Mucosa of stomach (tissue), 1 donor: Measurements from ENCODE around the gene ARHGEF4.

ENCODE experiments used
- H3K27me3 ChIP-seq: one replicate; pipeline ENCODE4 v1.7.0; 2013; ENCODE audit warnings: mild to moderate bottlenecking, low read length; ENCODE audit not compliant: control insufficient read depth, insufficient read depth
- H3K36me3 ChIP-seq: one replicate; pipeline ENCODE4 v1.7.0; 2013; ENCODE audit warnings: low read length; ENCODE audit not compliant: control insufficient read depth, insufficient read depth
- H3K4me1 ChIP-seq: one replicate; pipeline ENCODE4 v1.7.0; 2013; ENCODE audit warnings: mild to moderate bottlenecking, low read length; ENCODE audit not compliant: control insufficient read depth, insufficient read depth
- H3K4me3 ChIP-seq: one replicate; pipeline ENCODE4 v1.7.0; 2013; ENCODE audit warnings: low read length
- H3K9ac ChIP-seq: one replicate; pipeline ENCODE4 v1.7.0; 2013; ENCODE audit warnings: mild to moderate bottlenecking, low read length, moderate library complexity
- H3K9me3 ChIP-seq: one replicate; pipeline ENCODE4 v1.7.0; 2013; ENCODE audit warnings: mild to moderate bottlenecking, low read length, moderate library complexity; ENCODE audit not compliant: control insufficient read depth
- donor health status: Pancreatic carcinoma.

ARHGEF4 gene

DNA sequence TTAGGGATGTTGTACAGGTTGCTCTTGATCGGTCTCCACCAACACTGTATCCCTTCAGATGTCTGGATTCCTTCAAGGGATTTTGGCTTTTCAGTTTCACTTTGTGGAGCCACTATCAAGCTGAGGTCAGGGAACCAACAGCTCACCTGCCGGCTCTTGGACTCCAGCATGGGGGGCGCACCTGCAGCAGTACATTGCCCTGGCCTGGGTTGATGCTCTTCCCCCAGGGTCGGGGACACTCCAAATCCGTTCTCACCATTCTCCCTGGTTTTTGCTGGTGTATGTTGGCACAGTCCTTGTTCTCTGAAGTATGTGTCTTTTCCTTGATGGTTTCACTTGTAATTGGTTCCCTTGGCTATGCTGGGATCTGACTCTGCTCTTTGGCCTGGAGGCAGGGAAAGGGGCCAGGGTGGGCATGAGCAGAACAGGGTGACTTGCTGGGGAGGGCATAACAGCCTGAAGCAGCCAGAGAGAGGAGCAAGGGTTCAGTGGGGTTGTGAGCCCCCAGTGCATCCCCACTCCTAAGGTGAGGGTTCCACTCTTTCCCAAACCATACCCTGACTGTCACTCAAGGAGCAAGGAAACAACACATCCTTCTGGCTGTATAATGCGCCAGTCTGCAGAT lies 5.1 kb downstream of the ARHGEF4 start:
- Histone ChIP-seq H3K9ac (no peak overlapping the region), H3K9me3 (no peaks in the 10 kb centered on the region), H3K27me3 (peaks cover 22% of the 10 kb centered on the region), H3K36me3 (no peaks in the 10 kb centered on the region), H3K4me1 (peaks cover 4% of the 10 kb centered on the region), H3K4me3 (no peak overlapping the region)

DNA sequence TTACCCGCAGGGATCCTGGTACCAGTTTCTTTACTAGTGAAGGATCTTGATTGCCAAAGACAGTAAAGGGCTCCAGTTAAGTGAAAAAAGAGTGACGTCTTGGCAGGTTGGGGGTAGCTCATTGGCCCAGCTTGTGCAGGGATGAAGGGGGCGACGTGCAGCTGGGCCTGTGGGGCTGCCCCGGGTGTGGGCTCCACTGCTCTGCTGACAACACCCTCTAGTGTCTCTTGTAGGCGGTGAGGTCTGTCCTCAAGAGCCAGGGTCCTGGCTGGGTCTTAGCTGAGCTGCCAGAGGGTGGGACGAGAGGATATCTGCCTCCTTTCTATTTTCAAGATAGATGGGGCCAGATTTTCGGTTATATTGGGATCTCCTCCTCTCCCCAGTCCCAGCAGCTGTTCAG lies 6.1 kb downstream of the ARHGEF4 start:
- no peaks in the 10 kb centered on the region for H3K9me3 ChIP-seq
- no peaks in the 10 kb centered on the region for H3K36me3 ChIP-seq
- H3K4me3 ChIP-seq, result no peak overlapping the region
- no peaks in the 10 kb centered on the region for H3K4me1 ChIP-seq
- peaks cover 15% of the 10 kb centered on the region for H3K27me3 ChIP-seq
- no peak overlapping the region for H3K9ac ChIP-seq

DNA sequence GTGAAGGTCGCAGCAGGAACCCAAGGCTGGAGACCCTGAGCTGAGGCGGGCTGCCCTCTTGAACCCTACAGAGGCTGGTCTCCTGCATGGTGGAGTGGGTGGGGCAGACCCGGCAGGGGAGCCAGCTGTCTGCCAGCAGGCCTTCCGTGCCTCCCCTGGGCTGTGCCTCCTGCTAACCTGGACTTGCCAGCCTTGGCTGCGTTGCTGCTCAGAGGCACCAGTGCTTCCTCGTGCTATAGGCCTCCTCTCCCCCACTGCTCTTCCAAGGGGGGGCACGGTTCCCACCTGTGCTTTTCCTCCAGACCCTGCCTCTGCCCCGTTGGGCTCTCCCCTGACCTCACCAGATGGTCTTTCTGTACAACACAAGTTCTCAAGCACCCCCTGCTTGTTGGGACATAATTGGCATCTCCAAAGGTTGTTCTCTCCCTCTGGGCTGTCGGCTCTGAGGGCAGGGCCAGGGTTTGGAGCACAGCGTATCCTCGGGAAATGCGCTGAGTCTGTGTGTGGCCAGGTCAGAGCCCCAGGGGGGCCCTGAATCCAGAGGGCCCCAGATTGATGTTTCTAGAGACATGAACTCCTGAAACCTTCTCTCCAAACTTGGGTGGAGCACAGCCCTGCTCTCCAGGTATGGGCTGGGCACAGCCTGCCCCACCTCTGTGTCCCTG lies 6.7 kb downstream of the ARHGEF4 start:
- Histone ChIP-seq H3K4me1 (no peaks in the 10 kb centered on the region), H3K36me3 (no peaks in the 10 kb centered on the region), H3K9me3 (no peaks in the 10 kb centered on the region), H3K27me3 (peaks cover 9% of the 10 kb centered on the region), H3K9ac (no peak overlapping the region), H3K4me3 (no peak overlapping the region)

DNA sequence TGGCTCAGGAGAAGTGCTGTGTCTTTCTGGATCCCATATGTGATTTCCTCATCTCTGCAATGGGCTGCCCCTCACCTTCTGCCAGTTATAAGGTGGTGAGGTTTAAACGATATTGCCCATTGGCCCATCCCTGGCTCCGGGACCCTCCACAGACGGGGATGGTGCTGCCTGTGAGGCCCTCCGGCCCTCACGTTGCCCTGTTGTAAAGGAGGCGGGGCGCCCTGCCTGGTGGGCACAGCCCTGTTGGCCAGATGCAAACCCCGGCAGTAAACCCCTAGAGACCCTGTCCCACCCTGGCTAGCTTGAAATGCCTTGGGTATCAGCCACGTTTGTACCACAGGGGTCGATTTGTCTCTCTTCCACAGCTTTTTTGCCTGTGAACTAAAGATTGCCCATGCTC lies 7.4 kb downstream of the ARHGEF4 start:
- H3K9ac ChIP-seq, result no peak overlapping the region
- H3K4me1 ChIP-seq, result no peaks in the 10 kb centered on the region
- peaks cover 2% of the 10 kb centered on the region for H3K27me3 ChIP-seq
- no peaks in the 10 kb centered on the region for H3K9me3 ChIP-seq
- no peak overlapping the region for H3K4me3 ChIP-seq
- H3K36me3 ChIP-seq, result no peaks in the 10 kb centered on the region

DNA sequence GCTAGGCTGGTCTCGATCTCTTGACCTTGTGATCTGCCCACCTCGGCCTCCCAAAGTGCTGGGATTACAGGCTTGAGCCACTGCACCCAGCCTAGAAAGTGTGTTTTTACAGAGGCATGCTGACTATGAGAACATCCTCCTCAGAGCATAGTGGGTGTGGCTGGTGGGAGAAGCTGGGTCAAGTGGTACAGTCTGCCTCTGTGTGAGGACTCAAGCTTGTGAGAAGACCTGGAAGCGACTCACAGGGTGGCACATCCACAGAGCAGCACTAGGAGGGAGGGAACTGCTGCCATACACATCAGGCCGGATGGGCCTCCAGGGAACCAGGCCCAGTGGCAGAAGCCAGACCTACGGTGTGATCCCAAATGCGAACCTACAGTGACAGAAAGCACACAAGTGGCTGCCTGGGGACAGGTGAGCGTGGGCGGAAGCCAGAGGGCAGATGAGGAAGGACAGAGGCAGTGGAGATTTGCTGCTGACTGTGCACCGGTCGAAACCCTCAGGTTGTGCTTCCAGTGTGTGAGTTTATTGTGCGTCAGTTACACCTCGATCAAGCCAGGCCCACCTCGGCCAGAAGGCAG lies 8.9 kb downstream of the ARHGEF4 start:
- Histone ChIP-seq H3K4me1 (no peaks in the 10 kb centered on the region), H3K4me3 (no peak overlapping the region), H3K9me3 (no peaks in the 10 kb centered on the region), H3K9ac (no peak overlapping the region), H3K27me3 (no peaks in the 10 kb centered on the region), H3K36me3 (no peaks in the 10 kb centered on the region)

DNA sequence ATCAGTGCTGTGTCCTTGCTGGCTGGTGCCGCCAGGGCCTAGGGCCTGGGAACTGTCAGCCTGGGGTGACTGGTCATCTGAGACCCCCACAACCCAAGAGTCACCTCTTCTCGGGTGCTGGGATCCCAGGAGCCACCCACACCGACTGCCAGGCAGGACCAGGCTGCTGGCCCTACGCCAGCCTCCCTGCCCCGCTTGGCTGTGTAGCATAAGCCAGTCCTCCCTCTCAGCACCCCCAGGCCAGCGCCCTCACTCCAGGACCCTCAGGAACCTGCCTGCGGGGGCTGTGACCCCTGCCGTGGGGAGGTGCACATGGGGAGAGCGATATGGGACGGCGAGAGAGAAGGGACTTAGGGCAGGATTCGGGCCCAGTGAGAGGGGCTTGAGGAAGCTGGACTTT lies 9.5 kb downstream of the ARHGEF4 start:
- no peaks in the 10 kb centered on the region for H3K4me1 ChIP-seq
- H3K36me3 ChIP-seq, result no peaks in the 10 kb centered on the region
- no peaks in the 10 kb centered on the region for H3K9me3 ChIP-seq
- no peak overlapping the region for H3K9ac ChIP-seq
- no peak overlapping the region for H3K4me3 ChIP-seq
- H3K27me3 ChIP-seq, result no peaks in the 10 kb centered on the region

DNA sequence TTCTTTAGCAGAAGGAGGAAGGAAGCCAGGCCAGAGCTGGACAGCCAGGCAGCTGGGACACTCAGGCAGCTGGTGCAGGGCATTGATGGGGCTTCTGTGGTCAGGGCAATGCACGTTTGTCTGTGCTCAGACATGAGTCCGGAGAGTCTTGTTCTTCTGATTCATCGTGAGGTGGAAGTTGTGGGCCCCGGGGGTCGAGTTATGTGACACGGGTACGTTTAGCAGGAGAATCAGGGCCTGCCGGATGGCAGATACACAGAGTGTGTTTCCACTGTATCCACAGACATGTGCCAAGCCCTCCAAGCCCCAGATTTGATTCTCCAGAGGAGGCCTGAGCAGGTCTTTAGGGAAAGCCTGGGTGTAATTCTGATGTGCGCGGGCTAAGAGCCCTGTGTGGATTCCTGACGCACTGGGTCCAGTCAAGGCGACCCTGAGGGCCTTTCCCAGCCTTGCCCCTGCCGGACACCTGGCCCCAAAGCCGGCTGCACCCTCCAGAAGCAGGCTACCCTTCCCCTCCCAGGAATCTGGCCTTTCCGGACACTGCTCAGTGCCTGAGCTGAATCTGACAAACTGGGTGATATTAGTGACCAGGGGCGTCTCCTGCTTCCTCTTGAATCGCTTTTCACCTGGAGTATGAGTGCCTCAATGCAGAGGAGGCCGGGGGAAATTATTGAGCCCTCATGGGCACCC lies 10.1 kb downstream of the ARHGEF4 start:
- H3K36me3 ChIP-seq, result no peaks in the 10 kb centered on the region
- H3K4me1 ChIP-seq, result no peaks in the 10 kb centered on the region
- no peak overlapping the region for H3K4me3 ChIP-seq
- H3K27me3 ChIP-seq, result no peaks in the 10 kb centered on the region
- H3K9ac ChIP-seq, result no peak overlapping the region
- H3K9me3 ChIP-seq, result no peaks in the 10 kb centered on the region

DNA sequence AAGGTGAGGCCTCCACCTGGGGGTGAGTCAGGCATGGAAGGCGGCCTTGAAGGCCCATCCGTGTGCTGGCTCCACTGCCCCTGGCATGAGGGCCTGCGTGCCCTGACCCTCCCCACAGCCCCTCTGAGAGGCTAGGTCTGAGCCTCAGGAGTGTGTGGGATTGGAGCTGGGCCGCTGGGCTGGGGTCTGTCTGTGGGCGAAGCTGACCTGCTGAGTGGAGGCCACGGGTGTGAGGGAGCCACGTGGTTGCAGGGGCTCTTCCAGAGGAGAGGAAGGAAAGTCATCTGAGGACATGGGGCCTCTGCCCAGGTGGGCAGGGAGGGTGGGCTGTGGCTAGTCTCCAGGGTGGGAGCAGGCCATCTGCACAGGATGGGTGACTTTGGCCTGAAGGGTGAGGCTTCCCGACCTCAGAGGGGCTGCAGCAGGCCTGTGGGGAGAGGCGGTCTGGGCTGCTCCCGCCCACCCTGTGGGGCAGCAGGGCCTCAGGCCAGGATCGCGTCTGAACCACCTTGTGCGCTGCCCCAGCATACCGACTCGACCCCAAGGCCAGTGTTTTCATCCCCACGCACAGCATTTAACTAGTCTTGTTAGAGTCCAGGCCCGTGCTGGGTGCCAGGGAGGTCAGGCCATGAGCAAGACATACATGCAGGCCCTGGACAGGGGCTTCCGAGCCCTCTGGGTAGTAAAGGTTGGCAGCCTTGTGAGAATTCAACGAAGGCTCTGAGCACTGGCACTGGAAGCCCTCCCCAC lies 11.2 kb downstream of the ARHGEF4 start:
- Histone ChIP-seq H3K36me3 (no peaks in the 10 kb centered on the region), H3K4me1 (no peaks in the 10 kb centered on the region), H3K27me3 (no peaks in the 10 kb centered on the region), H3K4me3 (no peak overlapping the region), H3K9me3 (no peaks in the 10 kb centered on the region), H3K9ac (no peak overlapping the region)

DNA sequence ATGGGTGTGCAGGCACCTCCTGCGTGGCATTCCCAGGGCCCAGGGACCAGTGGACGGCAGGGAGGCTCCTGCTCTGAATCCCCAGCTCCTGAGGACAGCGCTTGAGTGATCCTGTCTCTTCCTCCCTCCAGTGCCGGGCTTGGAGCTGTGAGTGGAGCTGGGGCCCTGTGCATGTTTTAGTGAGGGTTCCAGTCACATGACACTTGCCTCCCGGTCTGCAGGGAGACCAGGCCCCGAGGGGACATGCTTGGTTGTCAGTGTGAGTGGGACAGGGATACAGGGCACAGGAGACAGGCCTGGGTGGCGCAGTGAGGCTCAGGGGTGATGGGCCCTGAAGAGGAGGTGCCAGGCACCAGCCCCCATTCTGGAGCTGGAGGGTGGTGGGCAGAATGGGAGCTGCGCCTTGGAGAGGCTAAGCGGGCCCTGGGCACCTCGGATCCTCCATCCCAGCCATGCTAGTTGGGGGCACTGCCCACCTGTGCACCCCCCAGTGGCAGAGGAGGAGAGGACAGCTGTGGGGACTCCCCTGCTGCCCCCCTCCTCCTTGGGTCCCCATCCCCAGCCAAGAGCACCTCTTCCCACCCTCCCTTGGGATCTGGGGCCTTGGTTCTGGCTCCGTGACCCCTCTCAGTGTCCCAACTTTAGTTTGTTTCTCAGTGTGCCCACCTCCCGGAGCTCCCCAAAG lies 12.0 kb downstream of the ARHGEF4 start:
- H3K9ac ChIP-seq, result no peak overlapping the region
- H3K4me3 ChIP-seq, result no peak overlapping the region
- no peaks in the 10 kb centered on the region for H3K27me3 ChIP-seq
- no peaks in the 10 kb centered on the region for H3K9me3 ChIP-seq
- no peaks in the 10 kb centered on the region for H3K36me3 ChIP-seq
- H3K4me1 ChIP-seq, result no peaks in the 10 kb centered on the region

DNA sequence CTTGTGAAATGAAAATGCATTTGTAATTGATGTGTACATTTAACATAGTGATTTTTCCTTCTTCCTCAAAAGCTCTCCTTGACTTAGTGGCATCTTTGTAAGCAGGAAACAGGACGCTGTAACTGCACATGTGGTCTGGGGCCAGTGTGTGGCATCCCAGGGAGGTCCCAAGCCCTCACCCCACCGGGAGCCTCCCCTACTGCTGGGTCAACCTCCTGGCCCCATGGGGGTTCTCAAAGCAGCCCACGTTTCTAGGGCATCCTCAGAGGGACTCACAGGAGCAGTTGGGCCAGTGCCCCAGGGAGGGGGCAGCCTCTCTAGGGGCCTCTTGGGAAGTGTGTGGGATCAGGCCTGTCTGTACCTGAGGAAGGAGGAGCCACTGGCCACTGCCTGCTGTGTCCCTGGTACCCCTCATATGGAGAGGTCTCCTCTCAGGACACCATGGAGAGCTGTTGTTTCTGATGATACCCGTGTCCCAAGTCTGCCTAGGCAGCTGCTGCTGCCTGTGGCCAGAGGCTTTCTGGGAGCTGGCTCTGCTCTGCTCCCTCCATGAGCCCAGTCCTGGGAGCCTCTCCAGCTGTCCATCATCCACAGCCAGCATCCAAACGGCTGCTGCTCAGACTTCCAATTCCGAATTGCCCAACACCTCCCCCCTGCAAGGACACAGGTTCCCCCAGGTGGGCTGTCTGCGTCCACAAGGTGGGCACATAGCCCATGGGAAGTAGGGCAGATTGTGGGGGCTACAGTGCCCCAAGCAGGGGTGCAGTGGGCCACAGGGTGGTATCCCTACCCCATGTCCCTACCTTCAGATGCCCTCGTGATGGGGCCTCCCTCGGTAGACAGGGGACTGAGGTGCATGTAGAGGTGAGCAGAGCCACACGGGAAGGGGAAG lies 13.4 kb downstream of the ARHGEF4 start:
- H3K36me3 ChIP-seq, result no peaks in the 10 kb centered on the region
- no peaks in the 10 kb centered on the region for H3K9me3 ChIP-seq
- H3K4me1 ChIP-seq, result no peaks in the 10 kb centered on the region
- H3K27me3 ChIP-seq, result no peaks in the 10 kb centered on the region
- H3K9ac ChIP-seq, result no peak overlapping the region
- no peak overlapping the region for H3K4me3 ChIP-seq
